Mucosa of descending colon (tissue), 3 donors: ENCODE measurements around the gene HELZ. TPM values are rescaled to one million over a fixed set of nuclear protein-coding genes. Genes with fewer than 3 reads are reported as not detected.

ENCODE experiments used
- ATAC-seq: fragments of 200-7000 bp; cut with Tn5 transposase; one replicate; pipeline ENCODE4 v1.9.1; 2020; ENCODE audit warnings: mild to moderate bottlenecking, moderate library complexity
- DNase-seq, 3 donors: peaks; one replicate each; pipeline ENCODE4 v3.0.0-alpha.2; 2020
- H3K36me3 ChIP-seq: fragments of 200-600 bp; one replicate; pipeline ENCODE4 v1.8.0; 2021; ENCODE audit warnings: low read depth, mild to moderate bottlenecking
- H3K4me1 ChIP-seq: fragments of 200-600 bp; one replicate; pipeline ENCODE4 v1.8.0; 2021; ENCODE audit warnings: low read depth, mild to moderate bottlenecking
- H3K4me3 ChIP-seq: fragments of 200-600 bp; one replicate; pipeline ENCODE4 v1.8.0; 2021; ENCODE audit warnings: mild to moderate bottlenecking
- H3K9me3 ChIP-seq: fragments of 200-600 bp; one replicate; pipeline ENCODE4 v1.8.0; 2021; ENCODE audit warnings: mild to moderate bottlenecking
- intact Hi-C, 2 donors: fragments of 100-400 bp; cut with DNase I in 1 of 2; cut with micrococcal nuclease in 1 of 2; formaldehyde crosslinking; loops; one replicate each; pipeline versions ENCODE4 v1.11.0 to v1.11.1; 2022; cut with DNase I, micrococcal nuclease
- total RNA-seq, 3 donors: library from RNA; stranded (reverse); fragmentation: NEBNext Ultra II Directional in 2 of 3; extraction: Animal tissue kit (Norgen Biotek cat#: 25700) in 2 of 3; gene quantifications; one replicate each; pipeline versions ENCODE4 v1.2.1 to v1.2.4, GENCODE V29; 2021 to 2023
- TF ChIP-seq, protein P1 (sequence below): fragments of 200-600 bp; IDR thresholded peaks from one replicate; pipeline ENCODE4 v1.8.0; 2022; ENCODE audit warnings: antibody characterized with exemption, mild to moderate bottlenecking
- donor health status: DM: no; HTN: no; CAD: no; lungs with moderate emphysema.
- donor health status: DM: no; HTN: no; CAD: no.
- donor health status: DM: no; HTN: yes; CAD: no.

The HELZ gene
- total RNA-seq, 3 donors from 2014 or later, result 43.2 to 65.3 (median 43.3) TPM

DNA sequence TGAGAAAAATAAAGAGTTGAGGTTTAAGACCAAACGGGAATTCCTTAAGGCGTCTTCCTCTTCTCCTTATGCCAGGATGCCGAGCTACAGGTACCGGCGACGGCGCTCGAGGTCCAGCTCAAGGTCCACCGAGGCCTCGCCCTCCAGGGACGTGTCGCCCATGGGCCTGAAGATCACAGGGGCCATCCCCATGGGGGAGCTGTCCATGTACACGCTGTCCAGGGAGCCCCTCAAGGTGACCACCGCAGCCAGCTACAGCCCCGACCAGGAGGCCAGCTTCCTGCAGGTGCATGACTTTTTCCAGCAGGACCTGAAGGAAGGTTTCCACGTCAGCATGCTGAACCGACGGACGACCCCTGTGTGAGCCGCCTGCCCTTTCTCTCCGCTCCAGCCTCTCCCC is 214.4 kb downstream of the HELZ start:
- Histone ChIP-seq H3K4me3 (no peak overlapping the region), H3K36me3 (no peaks in the 10 kb centered on the region), H3K4me1 (peaks cover 3% of the 10 kb centered on the region), H3K9me3 (no peaks in the 10 kb centered on the region)
- DNase-seq (no peak), ATAC-seq (no peak)
- intact Hi-C loops, result no loop called here
- TF ChIP-seq, protein P1, sequence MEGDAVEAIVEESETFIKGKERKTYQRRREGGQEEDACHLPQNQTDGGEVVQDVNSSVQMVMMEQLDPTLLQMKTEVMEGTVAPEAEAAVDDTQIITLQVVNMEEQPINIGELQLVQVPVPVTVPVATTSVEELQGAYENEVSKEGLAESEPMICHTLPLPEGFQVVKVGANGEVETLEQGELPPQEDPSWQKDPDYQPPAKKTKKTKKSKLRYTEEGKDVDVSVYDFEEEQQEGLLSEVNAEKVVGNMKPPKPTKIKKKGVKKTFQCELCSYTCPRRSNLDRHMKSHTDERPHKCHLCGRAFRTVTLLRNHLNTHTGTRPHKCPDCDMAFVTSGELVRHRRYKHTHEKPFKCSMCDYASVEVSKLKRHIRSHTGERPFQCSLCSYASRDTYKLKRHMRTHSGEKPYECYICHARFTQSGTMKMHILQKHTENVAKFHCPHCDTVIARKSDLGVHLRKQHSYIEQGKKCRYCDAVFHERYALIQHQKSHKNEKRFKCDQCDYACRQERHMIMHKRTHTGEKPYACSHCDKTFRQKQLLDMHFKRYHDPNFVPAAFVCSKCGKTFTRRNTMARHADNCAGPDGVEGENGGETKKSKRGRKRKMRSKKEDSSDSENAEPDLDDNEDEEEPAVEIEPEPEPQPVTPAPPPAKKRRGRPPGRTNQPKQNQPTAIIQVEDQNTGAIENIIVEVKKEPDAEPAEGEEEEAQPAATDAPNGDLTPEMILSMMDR, result no peak

DNA sequence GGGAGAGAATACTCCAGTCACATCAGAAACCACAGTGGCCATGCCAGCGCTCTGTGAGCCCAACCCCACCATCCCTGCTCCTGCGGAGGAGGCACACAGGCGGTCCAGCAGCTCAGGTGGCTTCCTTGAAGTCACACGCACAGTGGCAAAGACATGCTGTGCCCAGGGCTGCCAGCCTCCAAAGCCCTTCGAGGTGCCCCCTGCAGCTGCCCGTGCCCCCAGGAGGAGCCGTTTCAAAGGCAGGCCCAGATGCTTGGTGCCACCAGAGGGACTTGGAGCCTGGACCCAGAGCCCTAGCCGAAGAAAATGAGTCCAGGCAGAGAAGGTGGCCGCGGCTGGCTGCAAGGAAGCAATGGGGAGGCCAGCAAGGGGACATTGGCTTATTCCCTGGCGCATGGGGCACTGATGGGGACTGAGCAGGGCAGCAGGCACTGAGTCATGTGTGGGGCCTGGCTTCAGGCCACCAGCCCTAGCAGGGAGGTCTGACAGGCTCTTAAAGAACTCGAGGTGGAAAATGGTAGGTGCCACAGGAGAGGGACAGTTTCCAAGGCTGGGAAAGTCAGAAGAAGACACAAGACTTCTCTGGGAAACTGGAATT is 217.9 kb downstream of the HELZ start:
- DNase-seq, result no peak
- H3K4me1 ChIP-seq, result peaks cover 7% of the 10 kb centered on the region
- H3K36me3 ChIP-seq, result no peaks in the 10 kb centered on the region
- TF ChIP-seq, protein P1, result no peak
- intact Hi-C loops, result no loop called here
- no peak overlapping the region for H3K4me3 ChIP-seq
- H3K9me3 ChIP-seq, result no peaks in the 10 kb centered on the region
- no peak for ATAC-seq

DNA sequence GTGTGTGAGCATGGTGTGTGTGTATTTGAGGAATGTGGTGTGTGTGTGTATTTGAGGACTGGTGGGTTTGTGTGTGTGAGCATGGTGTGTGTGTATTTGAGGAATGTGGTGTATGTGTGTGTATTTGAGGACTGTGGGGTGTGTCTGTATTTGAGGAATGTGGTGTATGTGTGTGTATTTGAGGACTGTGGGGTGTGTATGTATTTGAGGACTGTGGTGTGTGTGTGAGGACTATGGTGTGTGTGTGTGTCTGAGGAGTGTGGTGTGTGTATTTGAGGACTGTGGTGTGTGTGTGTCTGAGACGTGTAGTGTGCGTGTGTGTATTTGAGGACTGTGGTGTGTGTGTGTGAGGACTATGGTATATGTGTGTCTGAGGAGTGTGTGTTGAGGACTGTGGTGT is 218.7 kb downstream of the HELZ start:
- intact Hi-C loops, result no loop called here
- TF ChIP-seq, protein P1, result no peak
- ATAC-seq, result peak; percentile 6
- H3K36me3 ChIP-seq, result no peaks in the 10 kb centered on the region
- peaks cover 7% of the 10 kb centered on the region for H3K4me1 ChIP-seq
- H3K9me3 ChIP-seq, result no peaks in the 10 kb centered on the region
- no peak overlapping the region for H3K4me3 ChIP-seq
- no peak for DNase-seq

DNA sequence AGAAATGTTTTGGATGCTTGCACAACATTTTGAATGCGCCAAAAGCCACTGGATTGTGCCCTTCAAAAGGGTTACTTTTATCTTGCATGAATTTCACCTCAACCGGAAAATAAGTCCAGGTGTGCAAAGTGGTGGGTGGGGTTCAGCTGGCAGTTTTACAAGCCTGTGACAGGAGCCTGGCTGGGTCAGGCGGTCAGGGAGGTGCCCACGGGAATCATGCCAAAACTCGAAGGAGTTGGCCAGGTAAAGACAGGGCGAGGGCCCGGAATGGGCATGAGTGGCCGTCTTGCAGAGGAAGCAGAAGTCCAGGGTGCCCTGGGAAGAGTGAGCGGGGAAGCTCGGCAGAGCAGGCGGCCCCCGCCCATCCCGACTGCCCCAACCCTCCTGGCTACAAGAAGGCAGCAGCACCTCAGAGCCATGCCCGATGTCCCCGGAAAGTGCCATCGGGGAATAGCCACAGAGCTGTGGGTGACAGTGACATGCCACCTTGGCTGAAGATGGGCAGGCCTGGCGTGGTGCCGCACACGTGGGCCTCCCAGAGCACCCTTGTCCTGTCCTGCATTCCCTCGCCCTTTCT is 219.7 kb downstream of the HELZ start:
- TF ChIP-seq, protein P1, result no peak
- H3K4me3 ChIP-seq, result no peak overlapping the region
- H3K9me3 ChIP-seq, result no peaks in the 10 kb centered on the region
- intact Hi-C loops, result no loop called here
- H3K4me1 ChIP-seq, result peaks cover 7% of the 10 kb centered on the region
- no peaks in the 10 kb centered on the region for H3K36me3 ChIP-seq
- DNase-seq (peak; percentile 90 to 91 (median 90)), ATAC-seq (peak; percentile 93)

DNA sequence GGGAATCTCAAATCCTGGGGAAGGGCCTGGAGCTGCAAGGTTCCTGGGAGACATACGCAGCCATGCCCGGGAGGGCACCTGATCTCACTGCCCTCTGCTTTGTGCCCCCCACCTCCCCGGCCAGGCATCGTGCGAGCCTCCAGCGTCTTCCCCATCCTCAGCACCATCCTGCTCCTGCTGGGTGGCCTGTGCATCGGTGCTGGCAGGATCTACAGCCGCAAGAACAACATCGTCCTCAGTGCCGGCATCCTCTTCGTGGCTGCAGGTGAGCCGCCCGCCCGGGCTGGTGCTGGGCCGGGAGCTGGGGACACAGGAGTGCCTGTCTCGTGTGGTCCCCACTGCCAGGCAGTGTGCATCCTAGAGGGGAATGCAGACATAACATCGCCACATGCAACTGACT is 220.3 kb downstream of the HELZ start:
- H3K4me3 ChIP-seq, result no peak overlapping the region
- DNase-seq (no peak), ATAC-seq (peak; percentile 2)
- TF ChIP-seq, protein P1, result no peak
- H3K9me3 ChIP-seq, result no peaks in the 10 kb centered on the region
- peaks cover 7% of the 10 kb centered on the region for H3K4me1 ChIP-seq
- intact Hi-C loops, result no loop called here
- no peaks in the 10 kb centered on the region for H3K36me3 ChIP-seq
